GM18526 (cell line): Measurements from ENCODE around the gene DRC1.

Source experiments
- POLR2A ChIP-seq: IDR thresholded peaks from 3 replicates; pipeline ENCODE4 v1.6.1; 2011; ENCODE audit not compliant: insufficient read length; ENCODE audit errors: extremely low read depth

DRC1 gene

GRCh38 chr2:26504002-26504401 lies 102.3 kb downstream of the DRC1 start:
- no peak for TF ChIP-seq POLR2A

GRCh38 chr2:26506279-26506678 lies 104.6 kb downstream of the DRC1 start:
- no peak for TF ChIP-seq POLR2A
